Daoy (cell line): ENCODE measurements around the gene ALK. TPM values are rescaled to one million over a fixed set of nuclear protein-coding genes. Genes with fewer than 3 reads are reported as not detected.

Experiments
- DNase-seq: peaks from one replicate; pipeline ENCODE4 v3.0.0-alpha.2; 2015; ENCODE audit warnings: low read depth
- total RNA-seq: library from RNA; depleted of rRNA; stranded (reverse); fragments of >200 nt; shearing (Covaris generic); gene quantifications from 2 replicates; pipeline ENCODE4 v1.2.3, GENCODE V29; 2014

Gene ALK
- total RNA-seq, 1 experiment from 2014 or later, result 0.11 TPM

DNA sequence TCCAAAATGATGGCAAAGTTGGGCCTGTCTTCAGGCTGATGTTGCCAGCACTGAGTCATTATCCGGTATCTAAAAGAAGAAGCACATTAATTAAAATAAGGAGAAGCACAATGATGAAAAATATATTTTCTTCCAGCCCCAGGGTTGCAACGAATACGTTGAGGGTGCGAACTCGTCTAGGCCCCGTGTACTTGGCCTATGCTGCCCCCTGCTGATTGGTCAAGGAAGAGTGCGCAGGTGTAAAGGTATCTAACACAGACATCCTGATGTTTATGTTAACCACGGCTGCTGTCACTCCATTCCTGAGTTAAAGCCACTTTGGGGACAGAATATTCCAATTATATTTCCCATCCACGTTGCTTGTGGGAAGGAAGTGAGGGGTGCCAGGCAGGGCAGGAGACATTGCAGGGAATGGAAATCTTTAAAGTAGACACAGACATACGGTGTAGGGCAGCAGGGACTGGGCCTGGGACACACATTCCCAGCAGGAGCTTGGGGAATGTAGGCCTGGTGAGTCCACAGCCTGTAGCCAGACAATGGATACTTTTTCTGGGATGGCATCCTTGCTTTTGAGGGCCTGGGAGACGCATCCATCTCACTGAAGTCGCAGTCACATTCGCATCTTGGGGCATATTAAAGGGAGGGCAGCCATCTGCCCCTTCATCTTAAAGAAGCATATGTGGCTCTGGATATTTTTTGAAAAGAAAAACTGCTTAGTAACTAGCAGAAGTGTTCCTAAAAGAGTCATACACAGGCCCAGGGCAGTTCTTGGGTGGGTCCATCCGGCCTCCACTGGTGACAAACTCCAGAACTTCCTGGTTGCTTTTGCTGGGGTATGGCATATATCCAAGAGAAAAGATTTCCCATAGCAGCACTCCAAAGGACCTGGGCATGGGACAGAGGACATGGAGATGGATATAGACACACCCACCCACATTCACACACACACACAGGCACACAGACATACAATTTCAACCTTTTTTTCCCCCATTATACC lies 724.3 kb downstream of the ALK start:
- peak; percentile 76 for DNase-seq

DNA sequence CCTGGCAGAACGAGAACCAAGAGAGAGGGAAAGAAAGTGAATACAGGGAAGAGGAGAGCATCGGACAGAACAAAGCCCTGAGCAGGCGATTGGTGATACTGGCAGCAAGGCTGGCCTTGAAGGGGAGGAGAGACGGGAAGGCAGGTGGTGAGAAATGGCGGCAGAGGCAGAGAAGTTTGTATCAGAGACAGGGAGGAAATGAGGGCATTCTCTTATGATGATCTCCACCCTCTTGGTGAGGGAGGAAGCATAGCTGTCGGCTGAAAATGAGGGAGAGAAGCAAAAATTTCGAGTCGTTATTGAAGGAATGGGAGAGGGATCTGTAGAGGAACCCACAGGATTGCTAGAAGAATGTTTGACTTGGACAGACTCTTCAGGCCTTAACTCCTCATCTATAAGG lies 725.6 kb downstream of the ALK start:
- no peak for DNase-seq

DNA sequence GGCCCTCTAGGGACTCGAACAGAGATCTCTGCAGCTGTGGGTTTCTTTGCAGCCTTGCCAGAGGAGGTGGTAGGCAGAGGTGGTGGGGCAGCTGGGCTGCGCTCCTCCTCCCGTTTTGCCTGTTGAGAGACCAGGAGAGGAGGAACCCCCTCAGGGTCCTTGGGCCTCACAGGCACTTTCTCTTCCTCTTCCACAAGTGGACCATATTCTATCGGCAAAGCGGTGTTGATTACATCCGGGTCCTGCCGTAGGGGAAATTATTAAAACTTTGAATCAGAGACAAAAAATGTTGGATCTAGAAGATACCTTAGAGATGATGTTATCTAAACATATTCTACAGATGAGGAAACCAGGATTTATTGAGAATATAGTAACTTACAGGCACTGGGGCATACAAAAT lies 727.7 kb downstream of the ALK start:
- no peak for DNase-seq

DNA sequence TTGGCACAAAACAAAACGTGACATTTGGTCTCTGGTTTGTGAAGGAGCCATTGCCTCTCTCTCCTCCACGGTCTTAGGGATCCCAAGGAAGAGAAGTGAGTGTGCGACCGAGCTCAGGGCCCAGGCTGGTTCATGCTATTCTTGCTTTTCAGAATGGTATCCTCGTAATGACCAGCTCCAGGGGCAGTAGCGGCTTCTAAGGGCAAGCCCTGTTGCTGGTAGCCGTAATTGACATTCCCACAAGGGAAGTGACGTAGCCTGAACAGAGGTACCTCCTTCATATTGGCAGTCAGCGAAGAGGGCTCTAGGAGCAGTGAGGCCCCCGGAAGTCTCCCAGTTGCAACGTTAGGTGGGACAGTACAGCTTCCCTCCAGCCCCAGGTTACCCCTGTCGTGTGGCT lies 728.3 kb downstream of the ALK start:
- DNase-seq, result no peak

DNA sequence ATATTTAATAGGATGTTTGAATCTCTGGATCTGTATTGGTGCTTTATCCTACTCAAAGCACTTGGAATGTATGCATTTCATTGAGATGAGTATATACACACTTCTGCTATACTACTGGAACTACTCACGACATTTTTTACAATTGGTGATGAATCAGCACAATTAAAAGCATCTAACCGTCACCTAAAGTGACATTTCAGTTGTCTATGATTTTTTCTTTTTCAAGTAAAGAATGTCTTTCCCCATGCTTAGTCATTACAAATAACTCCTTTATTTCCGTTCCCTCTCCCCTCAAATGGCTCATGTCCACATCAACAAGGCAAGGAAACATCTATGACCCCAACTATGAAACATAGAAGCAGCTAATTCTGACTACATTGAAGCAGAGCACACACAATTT lies 728.9 kb downstream of the ALK start:
- peak; percentile 19 for DNase-seq

DNA sequence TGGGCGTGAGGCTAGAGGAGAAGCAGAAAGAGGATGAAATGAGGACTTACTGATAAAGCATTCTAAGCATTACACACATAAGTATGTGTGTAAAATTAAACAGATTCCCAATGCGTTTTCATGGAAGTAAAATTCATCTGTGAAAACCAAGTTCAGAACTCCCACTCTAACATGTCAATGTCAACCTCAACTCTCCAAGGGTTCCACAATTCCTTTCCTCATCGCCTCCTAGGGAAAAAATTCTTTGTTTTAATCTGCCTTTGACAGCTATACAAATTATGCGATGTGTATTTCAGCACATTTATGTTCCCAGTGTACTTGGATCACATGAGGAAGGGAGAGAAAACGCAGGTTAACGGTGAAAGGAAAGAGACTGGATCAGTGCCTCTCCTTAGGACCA lies 729.6 kb downstream of the ALK start:
- DNase-seq, result no peak

DNA sequence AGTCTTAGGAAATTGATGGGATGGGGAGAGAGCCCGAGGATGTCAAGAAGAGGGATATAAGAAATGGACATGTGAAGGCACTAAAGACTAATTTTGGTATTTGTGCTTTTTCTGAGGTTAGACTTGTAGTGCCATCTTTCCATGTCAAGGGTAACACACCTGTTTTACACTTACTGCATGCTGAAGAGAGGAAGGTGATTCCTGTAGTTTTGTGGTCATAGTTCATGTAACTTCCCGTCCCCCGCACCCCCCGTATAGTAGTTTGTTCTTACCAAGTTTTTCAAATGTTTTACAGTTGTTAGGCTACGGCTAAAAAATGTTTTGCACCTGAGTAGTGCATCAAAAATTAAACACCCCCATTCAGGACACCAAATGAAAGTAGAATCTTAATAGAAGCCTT lies 732.3 kb downstream of the ALK start:
- no peak for DNase-seq

DNA sequence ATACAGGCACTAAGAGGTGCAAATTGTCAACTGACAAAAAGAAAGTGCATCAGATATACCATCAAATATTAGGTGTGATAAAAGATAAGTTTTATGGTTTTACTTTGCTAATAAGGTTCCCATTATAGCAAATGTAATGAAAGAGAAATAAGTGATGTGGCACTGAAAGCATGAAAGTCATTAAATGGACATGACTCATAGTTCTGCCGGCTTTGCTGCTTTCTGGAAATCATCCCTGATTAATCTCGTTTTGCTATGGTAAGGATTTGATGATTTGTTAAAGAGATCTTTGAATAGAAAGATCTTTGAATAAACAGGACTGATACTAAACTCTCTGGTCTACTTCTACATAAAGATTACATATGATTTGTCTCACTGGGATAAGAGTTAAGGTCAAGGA lies 733.5 kb downstream of the ALK start:
- DNase-seq, result no peak

DNA sequence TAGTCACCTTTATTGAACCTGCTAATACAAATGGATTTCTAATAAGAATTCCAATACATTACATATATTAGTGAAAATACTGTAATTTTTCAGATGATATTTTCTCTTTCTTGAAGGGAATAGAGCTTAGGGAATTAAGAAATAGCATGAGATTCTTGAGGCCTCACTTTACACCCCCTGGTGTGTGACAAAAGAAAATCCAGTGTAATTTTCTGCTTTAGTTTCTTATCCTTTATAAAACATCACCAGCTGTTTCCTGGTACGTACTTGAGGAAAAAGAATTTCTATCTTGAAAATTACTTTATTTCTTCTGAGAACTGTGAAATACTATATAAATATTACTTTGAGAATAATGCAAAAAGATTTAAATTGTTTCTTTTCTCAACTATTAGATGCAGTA lies 734.6 kb downstream of the ALK start:
- no peak for DNase-seq

DNA sequence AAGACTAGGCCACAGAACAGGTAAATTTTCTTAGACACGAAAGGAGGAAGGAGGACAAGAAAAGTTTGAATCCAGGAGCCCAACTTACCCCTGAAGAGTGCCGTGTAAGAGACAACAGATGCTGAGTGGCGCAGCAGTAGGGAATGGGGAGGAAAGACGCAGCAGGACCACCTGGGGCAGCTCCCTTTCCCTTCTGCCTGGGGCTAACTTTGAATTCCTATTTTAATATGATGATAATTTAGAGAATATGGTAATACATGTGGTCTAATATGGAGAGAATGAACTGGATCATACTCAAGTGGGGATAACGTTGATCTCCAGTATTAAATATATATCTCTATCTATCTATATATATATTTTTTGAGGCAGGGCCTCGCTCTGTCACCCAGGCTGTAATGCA lies 736.9 kb downstream of the ALK start:
- no peak for DNase-seq

DNA sequence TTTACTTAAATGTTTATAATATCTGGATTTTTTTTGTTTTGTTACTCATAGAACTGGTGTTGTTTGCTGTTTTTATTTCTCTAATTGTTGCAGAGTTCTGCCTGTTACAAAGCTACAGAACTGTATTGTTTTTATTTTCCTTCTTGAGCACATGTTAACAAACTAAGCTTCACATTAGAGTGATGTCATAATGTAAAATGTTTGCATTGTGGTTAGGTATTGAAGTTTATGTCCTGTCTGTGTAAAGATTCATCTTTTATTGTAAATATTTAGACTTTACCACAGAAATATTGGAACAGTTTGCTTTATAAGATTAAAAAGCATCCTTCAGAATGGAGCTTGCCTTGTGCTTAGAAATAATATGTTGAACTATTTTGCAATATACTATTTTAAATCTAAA lies 738.5 kb downstream of the ALK start:
- DNase-seq, result no peak

DNA sequence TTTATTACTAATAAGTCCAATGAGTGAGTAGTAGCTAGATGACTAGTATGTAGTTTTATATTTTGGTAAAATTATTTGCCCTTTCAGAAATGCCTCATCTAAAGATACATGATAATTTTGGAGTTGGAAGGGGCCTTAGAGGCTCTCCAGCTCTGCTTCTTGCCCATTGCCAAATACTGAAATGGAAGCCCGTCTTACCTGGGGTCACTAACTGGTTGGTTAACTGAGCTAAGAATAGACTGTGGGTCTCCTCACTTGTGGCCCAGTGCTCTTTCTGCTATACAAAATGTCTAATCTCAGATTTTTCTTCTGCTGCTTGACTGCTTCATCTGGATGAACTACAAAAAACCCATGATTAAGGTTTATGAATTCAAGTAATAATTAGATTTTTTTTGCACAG lies 739.1 kb downstream of the ALK start:
- DNase-seq, result no peak

DNA sequence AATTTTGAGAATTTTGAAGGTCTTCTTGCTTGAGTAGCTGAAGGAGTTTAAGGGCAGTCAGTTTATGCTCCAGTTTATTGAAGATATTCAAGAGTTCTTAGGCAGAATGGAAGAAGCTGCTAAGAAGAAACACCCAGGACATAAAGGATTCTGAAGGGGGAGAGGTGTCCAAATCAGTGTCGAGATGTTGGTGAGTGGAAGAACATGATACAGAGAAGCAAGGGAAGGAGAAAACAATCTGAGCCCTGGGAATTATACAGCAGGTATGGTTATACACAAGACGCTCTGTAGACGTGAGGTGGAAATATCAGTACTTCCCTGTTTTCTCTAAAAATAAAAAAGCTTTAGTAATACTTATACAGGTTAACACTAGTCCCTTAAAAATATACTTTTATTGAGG lies 746.0 kb downstream of the ALK start:
- DNase-seq, result no peak

DNA sequence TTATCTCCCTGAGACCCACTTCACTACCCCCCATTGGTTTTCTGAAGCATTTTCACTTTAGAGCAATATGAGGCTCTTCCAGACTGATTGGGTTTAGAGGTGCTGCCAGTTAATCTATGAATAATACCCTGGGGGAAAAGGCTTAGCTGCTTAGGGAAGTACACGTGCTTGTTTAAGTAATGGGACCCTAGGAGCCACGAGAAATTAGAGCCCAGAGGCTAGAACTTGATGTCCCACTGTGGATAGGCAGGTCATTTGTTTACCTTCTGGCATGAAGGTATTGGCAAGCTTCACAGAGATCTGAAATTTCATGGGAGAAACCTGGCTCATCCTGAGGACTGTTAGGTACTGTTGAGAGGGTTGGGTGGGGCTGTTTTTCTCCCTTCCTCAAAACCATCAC lies 746.4 kb downstream of the ALK start:
- DNase-seq, result no peak

DNA sequence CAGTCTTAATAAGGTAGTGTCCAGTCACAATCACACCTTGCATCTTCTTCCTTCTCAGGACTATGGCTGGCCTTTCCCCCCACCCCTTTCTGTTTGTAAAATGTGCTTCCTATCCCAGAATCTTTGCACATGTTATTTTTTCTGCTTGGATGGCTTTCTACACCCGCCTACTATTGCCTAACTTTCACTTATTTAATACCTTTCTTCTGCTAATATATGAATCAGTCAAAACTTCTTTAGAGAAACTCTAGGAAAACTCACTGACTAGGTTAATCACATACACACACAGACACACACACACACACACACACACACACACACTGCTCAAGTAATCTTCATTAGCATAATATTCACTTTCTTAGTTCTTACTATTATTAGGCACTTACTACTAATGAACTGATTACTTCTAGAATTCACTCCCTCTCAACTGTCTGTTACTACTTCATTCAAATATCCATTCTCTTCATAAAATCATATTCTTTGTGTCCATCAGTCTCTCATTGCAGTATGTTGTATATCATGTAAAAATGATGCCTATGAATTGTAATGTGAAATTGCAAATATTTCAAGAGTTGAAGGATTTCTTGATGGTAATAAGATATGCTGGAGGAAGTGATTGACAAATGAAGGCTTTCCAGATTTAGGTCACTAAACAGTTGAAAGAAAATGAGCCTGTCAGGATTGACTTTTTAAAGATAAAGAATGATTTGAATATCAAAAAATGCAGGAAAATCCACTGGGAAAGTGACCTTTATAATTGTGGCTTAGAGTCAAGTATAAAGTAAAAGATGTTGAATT lies 754.9 kb downstream of the ALK start:
- no peak for DNase-seq

DNA sequence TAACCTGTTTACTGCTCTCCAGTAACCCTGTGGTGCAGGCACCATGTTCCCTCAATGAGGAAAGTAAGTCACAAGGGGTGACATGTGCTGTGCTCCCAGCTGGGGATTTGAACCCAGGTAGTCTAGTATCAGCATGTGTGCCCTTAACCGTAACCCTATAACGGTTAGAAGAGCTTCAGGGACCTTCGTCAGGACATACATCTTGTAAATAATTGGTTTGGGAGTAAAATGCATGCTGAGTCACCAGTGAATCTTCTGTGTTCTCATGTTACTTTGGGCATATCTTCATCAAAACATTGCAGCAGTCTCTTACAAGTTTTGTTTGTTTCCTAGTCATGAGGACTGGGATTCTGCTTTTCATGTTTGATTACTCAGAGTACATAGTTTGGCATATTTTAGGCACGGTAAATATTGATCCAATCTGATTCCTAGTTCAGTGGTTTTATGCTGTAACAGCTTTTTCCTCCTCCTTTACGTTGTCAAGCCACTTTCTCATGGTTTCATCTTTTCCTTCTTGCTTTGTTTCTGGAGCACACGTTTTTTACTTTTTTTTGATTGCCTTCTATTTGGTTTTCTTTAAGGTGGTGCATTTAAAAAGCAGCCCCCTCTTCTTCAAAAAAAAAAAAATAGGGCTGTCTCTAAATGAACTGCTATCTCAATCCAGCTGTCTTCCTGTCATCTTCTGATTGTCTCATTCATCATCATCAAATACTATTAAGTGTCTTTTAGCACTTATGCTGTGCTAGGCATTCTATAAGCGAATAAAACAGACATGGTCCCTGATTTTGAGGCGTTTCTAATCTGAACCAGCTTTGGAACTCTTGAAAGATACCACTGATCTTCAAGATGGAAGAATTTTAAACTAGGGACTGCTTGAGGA lies 755.8 kb downstream of the ALK start:
- peak; percentile 49 for DNase-seq

DNA sequence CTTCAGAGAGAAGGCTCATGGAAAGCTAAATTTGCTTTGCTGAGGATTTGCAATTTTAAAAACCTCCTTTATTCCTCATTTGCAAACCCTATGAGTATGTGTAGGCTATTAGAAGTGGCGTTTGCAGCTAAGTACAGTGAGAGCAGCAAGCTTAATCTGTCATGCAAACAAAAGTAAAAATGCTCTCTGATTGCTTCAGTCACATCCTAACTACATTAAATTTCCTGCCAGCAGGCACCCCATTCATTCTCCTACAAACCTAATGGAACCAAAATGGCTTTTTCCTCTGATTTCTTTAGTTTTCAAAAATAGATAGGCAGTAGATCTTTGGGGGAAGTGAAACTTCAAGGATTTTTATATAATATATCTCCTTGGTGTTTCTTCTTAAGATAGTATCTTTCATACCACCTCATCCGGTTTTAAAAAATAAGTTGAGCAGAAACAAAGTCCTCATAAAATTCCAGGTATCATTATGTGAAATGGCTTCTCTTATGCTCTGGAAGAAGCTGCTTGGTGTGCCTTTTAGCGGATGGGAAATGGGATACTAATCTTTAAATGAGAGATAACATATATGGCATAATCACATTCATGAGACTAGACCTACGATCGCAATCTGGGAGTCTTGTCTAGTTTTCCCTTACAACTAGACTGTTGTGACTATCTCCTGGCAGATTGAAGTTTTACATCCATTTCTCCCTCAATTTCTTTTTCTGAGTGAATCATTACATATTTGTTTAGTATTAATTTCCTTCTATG lies 757.1 kb downstream of the ALK start:
- DNase-seq, result no peak

DNA sequence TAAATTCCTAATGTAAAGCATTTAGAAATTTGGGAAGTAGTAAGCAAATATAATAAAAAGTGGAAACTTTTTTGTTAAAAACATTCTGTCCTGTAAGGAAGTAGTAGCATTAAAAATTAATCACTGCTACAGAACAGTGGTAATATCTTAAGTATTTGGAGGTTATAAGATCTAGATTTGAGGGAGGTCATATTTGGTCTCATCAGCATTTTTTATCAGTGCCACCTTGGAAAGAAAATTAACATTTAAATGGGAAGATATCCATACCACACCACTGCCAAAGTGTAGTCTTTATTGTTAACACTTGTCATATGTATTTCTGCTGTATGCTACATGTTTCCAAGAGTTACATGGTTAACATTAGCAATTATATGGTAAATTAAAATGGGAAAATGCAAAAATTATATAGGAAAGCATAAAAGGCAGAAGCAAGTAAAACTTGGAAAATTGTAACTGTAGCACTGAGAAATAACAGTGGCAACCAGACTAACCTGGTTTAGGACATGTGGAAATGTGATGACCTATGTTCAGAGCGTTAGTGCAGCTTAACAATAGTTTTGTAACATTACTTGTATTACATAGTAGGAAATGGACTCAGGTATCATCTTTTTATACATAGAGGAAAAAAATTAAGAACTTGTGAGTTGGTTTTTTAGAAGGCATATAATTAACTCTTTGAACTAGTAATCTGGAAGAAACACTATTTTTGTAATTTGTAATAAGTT lies 759.0 kb downstream of the ALK start:
- no peak for DNase-seq

DNA sequence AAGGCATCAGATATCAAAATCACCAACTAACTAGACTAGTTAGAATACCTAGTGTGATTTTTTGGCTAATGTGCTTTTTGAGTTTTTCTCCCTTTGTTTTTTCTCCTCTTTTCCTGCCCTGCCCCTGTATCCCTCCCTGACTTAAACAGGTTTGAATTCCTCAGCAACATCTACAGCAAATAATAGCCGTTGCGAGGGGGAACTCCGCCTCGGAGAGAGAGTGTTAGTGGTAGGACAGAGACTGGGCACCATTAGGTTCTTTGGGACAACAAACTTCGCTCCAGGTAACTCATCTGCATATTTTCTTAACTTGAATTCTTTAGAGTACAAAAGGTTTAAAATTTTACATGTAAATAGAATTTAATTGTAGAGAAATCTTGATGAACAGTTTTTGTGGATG lies 761.2 kb downstream of the ALK start:
- no peak for DNase-seq

DNA sequence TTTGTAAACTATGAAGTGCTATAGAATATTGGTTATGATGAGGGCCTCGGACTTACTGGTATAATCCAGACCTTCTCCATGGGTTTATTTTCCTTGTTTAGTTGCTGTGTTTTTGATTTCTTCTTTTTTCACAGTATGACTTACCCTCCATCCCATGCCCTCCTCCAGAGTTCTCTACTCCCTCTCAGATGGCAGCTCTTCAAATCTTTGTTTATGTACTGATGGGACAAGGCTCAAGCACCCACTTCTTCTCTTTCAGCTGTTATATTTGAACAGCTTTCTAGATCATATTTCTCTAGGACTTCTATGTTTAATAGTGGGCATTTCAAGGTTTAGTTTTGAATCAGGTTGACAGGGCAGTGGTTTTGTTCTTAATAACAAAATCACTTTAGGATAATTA lies 762.3 kb downstream of the ALK start:
- DNase-seq, result no peak

DNA sequence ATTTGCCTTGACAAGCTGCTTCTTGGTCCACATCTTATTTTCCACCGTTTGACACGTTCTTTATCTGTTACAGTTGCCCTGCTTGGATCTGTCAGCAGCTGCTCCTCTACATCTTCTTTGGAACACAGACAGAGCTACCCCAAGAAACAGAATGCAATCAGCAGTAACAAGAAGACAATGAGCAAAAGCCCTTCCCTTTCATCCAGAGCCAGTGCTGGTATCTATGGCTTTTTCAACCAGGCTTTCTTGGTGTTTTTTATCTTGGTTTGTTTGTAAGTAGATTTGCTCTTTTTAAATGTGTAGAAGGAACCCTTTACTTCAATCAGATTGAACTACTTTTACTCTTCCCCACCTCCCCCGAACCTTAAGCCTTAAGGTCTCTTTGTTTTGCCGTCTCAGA lies 764.3 kb downstream of the ALK start:
- no peak for DNase-seq
